ENCODE data around the gene TMEM108.

DNA sequence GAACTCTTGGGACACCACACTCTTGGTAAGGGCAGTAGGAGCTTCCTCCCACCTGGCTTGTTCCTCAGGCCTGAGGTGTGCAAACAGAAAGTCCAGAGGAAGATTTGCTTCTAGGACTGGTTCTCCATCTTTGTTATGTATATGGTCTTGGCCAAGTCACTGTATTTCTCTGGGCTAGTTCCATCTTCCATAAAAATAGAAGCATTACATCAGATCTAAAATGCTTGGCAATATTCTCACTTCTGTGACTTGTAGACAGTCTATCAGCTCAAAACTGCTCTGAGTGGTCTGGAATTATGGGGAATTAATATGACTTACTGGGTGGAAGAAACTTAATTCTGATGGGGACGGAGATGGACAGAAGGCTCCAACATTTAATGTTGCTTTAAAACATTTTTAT is 55.2 kb downstream of the TMEM108 start:
- TF ChIP-seq CTCF (IDR thresholded peaks at IDR 0.05; ENCODE audit: low read depth, low read length, poor library complexity, severe bottlenecking) (no peak), EZH2phosphoT487 (IDR thresholded peaks at IDR 0.05; ENCODE audit: borderline replicate concordance, low read length) (no peak)
